Heart right ventricle (tissue), 16 donors: ENCODE measurements around the gene TUBE1. TPM values are rescaled to one million over a fixed set of nuclear protein-coding genes. Genes with fewer than 3 reads are reported as not detected.
"Not testable (repeated sequence)": the region's sequence is repeated elsewhere in the genome, so short reads cannot be mapped to it uniquely, and the experiment has no call there.

Source experiments
- ATAC-seq, 8 donors: fragments of 200-7000 bp; cut with Tn5 transposase; one replicate each; pipeline ENCODE4 v1.9.1; 2020; ENCODE audit warnings: mild to moderate bottlenecking in 8 of 8, moderate library complexity in 8 of 8, moderate number of reproducible peaks in 1 of 8
- DNase-seq, 2 donors: peaks; one replicate each; pipeline ENCODE4 v3.0.0-alpha.2; 2020
- H3K27ac ChIP-seq, 10 donors: fragments of 200-600 bp; sonication (generic) in 2 of 10; one replicate each; pipeline versions ENCODE4 v1.5.0 to v1.8.0; 2020 to 2022; ENCODE audit warnings: mild to moderate bottlenecking in 3 of 10
- H3K27me3 ChIP-seq, 7 donors: fragments of 200-600 bp; one replicate each; pipeline ENCODE4 v1.8.0; 2021 to 2022; ENCODE audit warnings: mild to moderate bottlenecking in 2 of 7
- H3K36me3 ChIP-seq, 9 donors: fragments of 200-600 bp; sonication (generic) in 1 of 9; one replicate each; pipeline versions ENCODE4 v1.5.0 to v1.8.0; 2020 to 2022; ENCODE audit warnings: mild to moderate bottlenecking in 2 of 9
- H3K4me1 ChIP-seq, 9 donors: fragments of 200-600 bp; sonication (generic) in 1 of 9; one replicate each; pipeline versions ENCODE4 v1.5.0 to v1.8.0; 2020 to 2022; ENCODE audit warnings: mild to moderate bottlenecking in 4 of 9
- H3K4me3 ChIP-seq, 10 donors: fragments of 200-600 bp; sonication (generic) in 2 of 10; one replicate each; pipeline versions ENCODE4 v1.5.0 to v1.8.0; 2020 to 2022; ENCODE audit warnings: mild to moderate bottlenecking in 7 of 10, moderate library complexity in 2 of 10
- H3K9me3 ChIP-seq, 11 donors: fragments of 200-600 bp in 10 of 11; sonication (generic) in 2 of 11; one replicate each; pipeline versions ENCODE4 v1.5.0 to v1.8.0; 2013 to 2022; ENCODE audit warnings: mild to moderate bottlenecking in 2 of 11, control low read depth in 1 of 11, moderate library complexity in 1 of 11
- WGBS, 2 donors: extraction: QIAGEN DNeasy Blood & Tissue Kit; methylation state at CpG; one replicate each; pipeline ENCODE4 v1.1.7; 2013; ENCODE audit warnings: inconsistent platforms in 1 of 2; 5-methylcytosine and 5-hydroxymethylcytosine counted together
- intact Hi-C, 10 donors: fragments of 100-400 bp; cut with DNase I; formaldehyde crosslinking; loops; one replicate each; pipeline versions ENCODE4 v1.11.1 to v1.14.2; 2022
- polyA plus RNA-seq, 2 donors: library from polyadenylated mRNA; stranded (reverse); fragments of 200-250 nt; gene quantifications; one replicate each; pipeline ENCODE4 v1.2.3, GENCODE V29; 2013
- total RNA-seq, 10 donors: library from RNA; stranded (reverse); fragmentation: NEBNext Ultra II Directional in 3 of 10; extraction: Animal tissue kit (Norgen Biotek cat#: 25700) in 3 of 10; gene quantifications; one replicate each; pipeline versions ENCODE4 v1.2.1 to v1.2.4, GENCODE V29; 2021 to 2023
- TF ChIP-seq, protein P1 (sequence below), 9 donors: fragments of 200-600 bp; sonication (generic) in 2 of 9; IDR thresholded peaks; one replicate each; pipeline versions ENCODE4 v1.5.0 to v1.8.0; 2021 to 2022; ENCODE audit warnings: antibody characterized with exemption in 9 of 9, mild to moderate bottlenecking in 5 of 9, moderate library complexity in 1 of 9
- donor health status: Arrhythmogenic right ventricular cardiomyopathy.
- donor health status: ischemic (EF 13 %, LVEDD 7.1; RV severe dilation, severe dysfunction).
- donor health status: healthy with polysubstance abuse.
- donor health status: DM: no; HTN: yes; CAD: no.
- donor health status: DM: no; HTN: no; CAD: no.
- donor health status: ischemic (EF 25% LVEDD 6.9; RV normal size, moderate dysfunction).
- donor health status: ischemic (EF 25% LVEDD 5.7; RV mildly dilated, moderate dysfunction).
- donor health status: healthy.
- donor health status: DM: yes; HTN: yes; CAD: no.
- donor health status: Ischemic cardiomyopathy.
- donor health status: ischemic (EF 35%, LVEDD 5.7; RV mildly dilated, moderate dysfunction).
- donor health status: nonischemic (EF 11% LVEDD 7.7; RV severe dilation, severe dysfunction).
- donor health status: DM: yes; HTN: yes; CAD: no.
- donor health status: PGD.
- donor health status: ischemic (EF 29% LVEDD 5.4; RV normal size, mild dysfunction).
- donor health status: nonischemic (EF 23%, LVEDD 6.1; RV moderate dilation, normal function).

TUBE1 gene
- total and polyA plus RNA-seq, 12 donors, result 9.0 to 43.5 (median 22.6) TPM

DNA sequence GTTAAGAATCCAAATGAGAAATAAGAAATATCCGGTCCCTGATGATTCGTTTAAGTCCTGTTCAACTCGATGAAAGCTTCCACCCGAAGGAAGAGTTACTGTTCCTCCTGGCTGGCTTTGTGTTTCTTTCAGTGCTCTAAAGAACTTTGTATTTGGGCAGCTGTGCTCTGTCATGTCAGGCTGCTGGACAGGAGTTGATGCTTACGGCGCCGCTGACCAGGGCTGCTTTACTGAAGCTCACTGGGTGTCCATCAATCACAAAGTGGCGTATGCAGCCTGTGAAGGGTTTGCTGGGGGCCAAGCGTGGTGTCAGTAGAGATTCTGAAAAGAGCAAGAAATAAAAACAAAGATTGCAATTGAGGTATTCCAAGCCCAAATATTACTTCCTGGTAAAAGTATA lies 22.0 kb upstream of the TUBE1 start:
- ATAC-seq, result no peak
- H3K27ac ChIP-seq, result peak overlapping the region in 3 of 10 donors; percentile 23 to 31 (median 23)
- WGBS, 2 donors, result 63 to 66% methylated on average over 9 of the region's 9 CpGs

DNA sequence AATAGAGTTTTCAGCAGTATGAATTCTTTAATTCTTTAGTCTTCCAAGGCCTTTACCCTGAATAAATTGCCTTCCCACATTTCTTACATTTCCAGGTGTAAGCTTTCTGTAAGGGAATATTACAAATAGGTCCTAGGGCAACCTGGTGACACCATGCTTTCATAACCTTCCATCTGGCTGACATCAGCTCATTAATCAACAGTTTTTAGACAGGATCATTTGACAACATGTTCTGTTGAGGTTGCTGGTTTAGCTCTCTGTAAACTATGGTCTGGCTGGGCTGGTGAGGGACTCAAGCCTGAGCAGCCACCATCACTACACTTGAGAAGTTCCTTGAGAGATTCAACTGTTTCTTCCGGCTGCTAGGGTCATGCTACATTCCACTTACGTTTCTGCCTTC lies 19.3 kb upstream of the TUBE1 start:
- Histone ChIP-seq H3K9me3 (peaks cover 0 to 4% (median 0%) of the 10 kb centered on the region in 11 donors), H3K27ac (no peak overlapping the region), H3K27me3 (no peaks in the 10 kb centered on the region), H3K36me3 (peaks cover 0 to 81% (median 33%) of the 10 kb centered on the region in 9 donors), H3K4me1 (peaks cover 0 to 18% (median 0%) of the 10 kb centered on the region in 9 donors), H3K4me3 (no peak overlapping the region)
- ATAC-seq (peak in 2 of 8 donors; percentile 27 to 45), DNase-seq (no peak)
- WGBS, 2 donors, result 67 to 70% methylated on average over 2 of the region's 2 CpGs
- TF ChIP-seq, protein P1, sequence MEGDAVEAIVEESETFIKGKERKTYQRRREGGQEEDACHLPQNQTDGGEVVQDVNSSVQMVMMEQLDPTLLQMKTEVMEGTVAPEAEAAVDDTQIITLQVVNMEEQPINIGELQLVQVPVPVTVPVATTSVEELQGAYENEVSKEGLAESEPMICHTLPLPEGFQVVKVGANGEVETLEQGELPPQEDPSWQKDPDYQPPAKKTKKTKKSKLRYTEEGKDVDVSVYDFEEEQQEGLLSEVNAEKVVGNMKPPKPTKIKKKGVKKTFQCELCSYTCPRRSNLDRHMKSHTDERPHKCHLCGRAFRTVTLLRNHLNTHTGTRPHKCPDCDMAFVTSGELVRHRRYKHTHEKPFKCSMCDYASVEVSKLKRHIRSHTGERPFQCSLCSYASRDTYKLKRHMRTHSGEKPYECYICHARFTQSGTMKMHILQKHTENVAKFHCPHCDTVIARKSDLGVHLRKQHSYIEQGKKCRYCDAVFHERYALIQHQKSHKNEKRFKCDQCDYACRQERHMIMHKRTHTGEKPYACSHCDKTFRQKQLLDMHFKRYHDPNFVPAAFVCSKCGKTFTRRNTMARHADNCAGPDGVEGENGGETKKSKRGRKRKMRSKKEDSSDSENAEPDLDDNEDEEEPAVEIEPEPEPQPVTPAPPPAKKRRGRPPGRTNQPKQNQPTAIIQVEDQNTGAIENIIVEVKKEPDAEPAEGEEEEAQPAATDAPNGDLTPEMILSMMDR (IDR thresholded peaks at IDR 0.05), result no peak
- intact Hi-C loops, result no loop called here

More for the DNA sequence above, 22.0 kb upstream of the TUBE1 start:
- H3K36me3 ChIP-seq, result peaks cover 0 to 90% (median 41%) of the 10 kb centered on the region in 9 donors
- no peak for DNase-seq
- TF ChIP-seq, protein P1 (IDR thresholded peaks at IDR 0.05), result no peak
- intact Hi-C loops, result no loop called here
- no peaks in the 10 kb centered on the region for H3K27me3 ChIP-seq
- no peak overlapping the region for H3K4me3 ChIP-seq
- peaks cover 0 to 4% (median 0%) of the 10 kb centered on the region in 11 donors for H3K9me3 ChIP-seq
- peaks cover 0 to 30% (median 11%) of the 10 kb centered on the region in 9 donors for H3K4me1 ChIP-seq

DNA sequence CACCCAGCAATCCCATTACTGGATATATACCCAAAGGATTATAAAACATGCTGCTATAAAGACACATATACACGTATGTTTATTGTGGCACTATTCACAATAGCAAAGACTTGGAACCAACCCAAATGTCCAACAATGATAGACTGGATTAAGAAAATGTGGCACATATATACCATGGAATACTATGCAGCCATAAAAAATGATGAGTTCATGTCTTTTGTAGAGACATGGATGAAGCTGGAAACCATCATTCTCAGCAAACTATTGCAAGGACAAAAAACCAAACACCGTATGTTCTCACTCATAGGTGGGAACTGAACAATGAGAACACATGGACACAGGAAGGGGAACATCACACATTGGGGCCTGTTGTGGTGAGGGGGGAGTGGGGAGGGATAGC lies 18.7 kb upstream of the TUBE1 start:
- peaks cover 0 to 23% (median 0%) of the 10 kb centered on the region in 9 donors for H3K4me1 ChIP-seq
- H3K27ac ChIP-seq, intact Hi-C loops, ATAC-seq, H3K9me3 ChIP-seq, H3K4me3 ChIP-seq, H3K27me3 ChIP-seq, DNase-seq: not testable (repeated sequence)
- H3K36me3 ChIP-seq, result peaks cover 0 to 81% (median 33%) of the 10 kb centered on the region in 9 donors
- 84 to 98% methylated on average over 2 of the region's 2 CpGs for whole genome bisulfite sequencing, 2 donors

DNA sequence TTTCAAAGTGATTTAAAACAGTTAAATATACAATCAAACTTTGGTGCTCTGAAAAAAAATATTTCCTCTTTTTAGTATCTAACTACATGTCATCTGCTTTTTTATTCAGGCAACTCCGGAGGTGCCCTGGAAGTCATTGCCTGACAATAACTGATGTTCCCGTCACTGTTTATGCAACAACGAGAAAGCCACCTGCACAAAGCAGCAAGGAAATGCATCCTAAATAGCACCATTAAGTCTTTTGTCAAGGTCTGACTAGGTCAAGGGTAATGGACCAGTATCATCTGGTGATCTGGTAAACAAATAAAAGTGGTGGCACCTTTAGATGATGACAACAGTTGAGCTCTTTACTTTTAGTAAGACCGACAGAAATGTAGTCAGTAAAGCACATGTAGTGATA lies 13.3 kb upstream of the TUBE1 start:
- ATAC-seq, result peak in 7 of 8 donors; percentile 22 to 84 (median 55)
- TF ChIP-seq, protein P1 (IDR thresholded peaks at IDR 0.05), result no peak
- no peaks in the 10 kb centered on the region for H3K27me3 ChIP-seq
- H3K27ac ChIP-seq, result peak overlapping the region in 3 of 10 donors; percentile 8 to 63 (median 33)
- H3K4me1 ChIP-seq, result peaks cover 0 to 18% (median 0%) of the 10 kb centered on the region in 9 donors
- DNase-seq, result no peak
- intact Hi-C loops, result no loop called here
- H3K36me3 ChIP-seq, result peaks cover 0 to 54% (median 4%) of the 10 kb centered on the region in 9 donors
- 62 to 69% methylated on average over 4 of the region's 4 CpGs for WGBS, 2 donors
- H3K4me3 ChIP-seq, result no peak overlapping the region
- peaks cover 0 to 4% (median 0%) of the 10 kb centered on the region in 11 donors for H3K9me3 ChIP-seq

DNA sequence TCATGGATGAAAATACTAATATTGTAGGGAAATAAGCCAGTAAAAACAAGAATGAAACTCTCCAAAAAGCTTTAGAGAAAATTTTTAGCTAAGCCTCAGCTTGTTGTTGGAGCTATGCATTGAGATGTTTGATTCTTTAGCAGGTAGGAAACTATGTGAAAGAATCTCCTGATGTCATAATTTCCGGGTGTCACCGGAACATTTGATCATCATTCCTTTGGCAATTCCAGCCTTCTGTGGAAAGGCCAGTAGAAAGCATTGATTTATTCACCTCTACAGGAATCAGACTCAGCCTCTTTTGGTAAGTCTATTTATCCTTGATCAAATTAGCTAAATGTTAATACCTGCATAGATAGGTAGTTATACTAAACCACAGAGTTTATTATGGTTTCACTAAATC lies 9.6 kb upstream of the TUBE1 start:
- no peaks in the 10 kb centered on the region for H3K9me3 ChIP-seq
- intact Hi-C loops, result no loop called here
- H3K4me1 ChIP-seq, result peaks cover 0 to 13% (median 0%) of the 10 kb centered on the region in 9 donors
- H3K27ac ChIP-seq, result no peak overlapping the region
- WGBS, 2 donors, result 96 to 97% methylated on average over 2 of the region's 2 CpGs
- ATAC-seq (no peak), DNase-seq (no peak)
- TF ChIP-seq, protein P1 (IDR thresholded peaks at IDR 0.05), result no peak
- peaks cover 0 to 29% (median 4%) of the 10 kb centered on the region in 9 donors for H3K36me3 ChIP-seq
- H3K27me3 ChIP-seq, result no peaks in the 10 kb centered on the region
- H3K4me3 ChIP-seq, result no peak overlapping the region
